Common myeloid progenitor, CD34-positive (primary cell): Measurements from ENCODE around the gene C9orf50.

Experiments used
- CTCF ChIA-PET: fragments of 350-600 bp; sonication (Branson Sonifier 250); formaldehyde crosslinking; loops from one replicate; lab custom pipeline; 2021; ENCODE audit warnings: antibody characterized with exemption; lab: Charles Lee
- POLR2A ChIA-PET: fragments of 350-600 bp; sonication (Branson Sonifier 250); formaldehyde crosslinking; loops from one replicate; lab custom pipeline; 2021; ENCODE audit warnings: antibody characterized with exemption; lab: Charles Lee
- DNase-seq, 3 donors: peaks; one replicate each; pipeline versions ENCODE4 v3.0.0 to v3.0.0-alpha.2; 2013
- H3K27ac ChIP-seq, 2 experiments: 1 replicate in 1 of 2; 2 replicates in 1 of 2; pipeline ENCODE4 v1.7.0; 2013; ENCODE audit warnings: inconsistent platforms in 2 of 2, low read length in 2 of 2, mild to moderate bottlenecking in 2 of 2, low read depth in 1 of 2, moderate library complexity in 1 of 2; ENCODE audit not compliant: severe bottlenecking in 2 of 2, insufficient read depth in 1 of 2, poor library complexity in 1 of 2
- H3K27me3 ChIP-seq, 5 experiments: replicated peaks in 2 of 5; 1 replicate in 3 of 5; 2 replicates in 2 of 5; pipeline versions ENCODE4 v1.6.1 to v1.7.0; 2013; ENCODE audit warnings: low read length in 4 of 5, mild to moderate bottlenecking in 2 of 5, moderate library complexity in 2 of 5, inconsistent platforms in 1 of 5; ENCODE audit not compliant: insufficient read depth in 5 of 5, control insufficient read depth in 4 of 5
- H3K36me3 ChIP-seq, 4 experiments: 1 replicate in 2 of 4; 2 replicates in 2 of 4; pipeline versions ENCODE4 v1.6.1 to v1.7.0; 2013; ENCODE audit warnings: low read length in 3 of 4, control low read depth in 1 of 4, mild to moderate bottlenecking in 1 of 4; ENCODE audit not compliant: control insufficient read depth in 4 of 4, insufficient read depth in 4 of 4
- H3K4me1 ChIP-seq, 4 experiments: 1 replicate in 3 of 4; 2 replicates in 1 of 4; pipeline versions ENCODE4 v1.6.1 to v1.7.1; 2013; ENCODE audit warnings: low read length in 3 of 4, mild to moderate bottlenecking in 3 of 4, control low read depth in 1 of 4, inconsistent platforms in 1 of 4, moderate library complexity in 1 of 4; ENCODE audit not compliant: control insufficient read depth in 4 of 4, insufficient read depth in 4 of 4; ENCODE audit errors: control extremely low read depth in 1 of 4
- H3K4me3 ChIP-seq, 7 experiments: 1 replicate in 4 of 7; 2 replicates in 3 of 7; pipeline versions ENCODE4 v1.5.1 to v1.7.0; 2013; ENCODE audit warnings: mild to moderate bottlenecking in 7 of 7, low read length in 6 of 7, moderate library complexity in 6 of 7, inconsistent platforms in 2 of 7, low read depth in 2 of 7, control low read depth in 1 of 7; ENCODE audit not compliant: insufficient read depth in 4 of 7, control insufficient read depth in 1 of 7; ENCODE audit errors: extremely low read depth in 1 of 7
- H3K9me3 ChIP-seq, 5 experiments: 1 replicate in 4 of 5; 2 replicates in 1 of 5; pipeline versions ENCODE4 v1.6.1 to v1.7.1; 2013; ENCODE audit warnings: low read length in 4 of 5, mild to moderate bottlenecking in 2 of 5, inconsistent platforms in 1 of 5, low read depth in 1 of 5, moderate library complexity in 1 of 5; ENCODE audit not compliant: control insufficient read depth in 4 of 5, insufficient read depth in 2 of 5; ENCODE audit errors: control extremely low read depth in 1 of 5
- WGBS: methylation state at CpG from one replicate; pipeline ENCODE4 v1.1.5; 2013; ENCODE audit not compliant: insufficient coverage; 5-methylcytosine and 5-hydroxymethylcytosine counted together

C9orf50 gene

DNA sequence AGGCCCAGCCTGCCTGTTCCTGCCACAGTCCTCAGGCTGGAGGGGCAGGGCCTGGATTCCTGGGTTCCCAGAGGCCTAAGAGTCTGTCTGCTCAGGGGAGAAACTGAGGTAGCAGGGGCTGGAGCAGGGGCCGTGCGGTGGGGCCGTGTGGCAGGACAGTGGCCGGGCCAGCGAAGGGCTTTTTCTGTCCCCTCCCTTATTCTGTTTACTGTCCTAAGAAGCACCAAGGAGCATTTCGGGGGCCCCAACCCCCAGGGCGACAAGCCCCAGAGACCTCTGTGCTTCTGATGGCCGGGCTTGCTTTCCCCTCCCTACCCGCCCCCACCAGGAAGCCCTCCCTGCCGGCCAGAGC, 27.8 kb upstream of the C9orf50 start:
- H3K4me1 ChIP-seq, result no peaks in the 10 kb centered on the region
- WGBS, result 100% methylated on average over 5 of the region's 10 CpGs
- POLR2A ChIA-PET, result no interaction called here
- H3K4me3 ChIP-seq, result no peak overlapping the region
- DNase-seq, result no peak
- peaks cover 0 to 3% (median 0%) of the 10 kb centered on the region in 5 experiments for H3K27me3 ChIP-seq
- H3K9me3 ChIP-seq, result no peaks in the 10 kb centered on the region
- CTCF ChIA-PET, result no interaction called here
- H3K36me3 ChIP-seq, result no peaks in the 10 kb centered on the region
- H3K27ac ChIP-seq, result no peak overlapping the region

- Histone ChIP-seq H3K27me3 (peaks cover 0 to 3% (median 0%) of the 10 kb centered on the region in 5 experiments), H3K9me3 (no peaks in the 10 kb centered on the region), H3K4me1 (no peaks in the 10 kb centered on the region), H3K4me3 (no peak overlapping the region), H3K36me3 (no peaks in the 10 kb centered on the region), H3K27ac (no peak overlapping the region)
- CTCF ChIA-PET, result no interaction called here
- 95% methylated on average over 12 of the region's 16 CpGs for WGBS
- DNase-seq, result no peak
- POLR2A ChIA-PET, result no interaction called here
Observed at GRCh38 chr9:129648092-129648763, 27.3 kb upstream of the C9orf50 start.

- WGBS, result 96% methylated on average over 6 of the region's 10 CpGs
Observed at GRCh38 chr9:129647635-129648034, 26.7 kb upstream of the C9orf50 start.

GRCh38 chr9:129646654-129647053, 25.8 kb upstream of the C9orf50 start:
- ChIA-PET CTCF (interaction anchor here (1.1 kb wide), 1 partner anchor 137 kb away, joined by 4 read pairs; no protein-coding TSS in a partner anchor), POLR2A (no interaction called here)
- Histone ChIP-seq H3K9me3 (no peaks in the 10 kb centered on the region), H3K36me3 (no peaks in the 10 kb centered on the region), H3K27me3 (peaks cover 0 to 3% (median 0%) of the 10 kb centered on the region in 5 experiments), H3K27ac (no peak overlapping the region), H3K4me1 (peaks cover 0 to 6% (median 4%) of the 10 kb centered on the region in 4 experiments), H3K4me3 (no peak overlapping the region)
- DNase-seq, result no peak
- 100% methylated on average over 1 of the region's 7 CpGs for WGBS

More at GRCh38 chr9:129647635-129648034, 26.7 kb upstream of the C9orf50 start:
- CTCF ChIA-PET, result no interaction called here
- no peak for DNase-seq
- Histone ChIP-seq H3K9me3 (no peaks in the 10 kb centered on the region), H3K27me3 (peaks cover 0 to 3% (median 0%) of the 10 kb centered on the region in 5 experiments), H3K36me3 (no peaks in the 10 kb centered on the region), H3K4me1 (peaks cover 0 to 2% (median 0%) of the 10 kb centered on the region in 4 experiments), H3K27ac (no peak overlapping the region), H3K4me3 (no peak overlapping the region)
- POLR2A ChIA-PET, result no interaction called here

GRCh38 chr9:129646252-129646651, 25.4 kb upstream of the C9orf50 start:
- ChIA-PET POLR2A (no interaction called here), CTCF (interaction anchor here (1.1 kb wide), 1 partner anchor 137 kb away, joined by 4 read pairs; no protein-coding TSS in a partner anchor)
- H3K27me3 ChIP-seq, result peaks cover 0 to 3% (median 0%) of the 10 kb centered on the region in 5 experiments
- H3K36me3 ChIP-seq, result no peaks in the 10 kb centered on the region
- WGBS, result 97% methylated on average over 12 of the region's 12 CpGs
- no peak overlapping the region for H3K4me3 ChIP-seq
- no peak for DNase-seq
- H3K27ac ChIP-seq, result no peak overlapping the region
- no peaks in the 10 kb centered on the region for H3K9me3 ChIP-seq
- H3K4me1 ChIP-seq, result peaks cover under 1 to 10% (median 7%) of the 10 kb centered on the region in 4 experiments

- H3K27me3 ChIP-seq, result peaks cover 0 to 3% (median 0%) of the 10 kb centered on the region in 5 experiments
- no peak overlapping the region for H3K4me3 ChIP-seq
- H3K4me1 ChIP-seq, result peaks cover 4 to 22% (median 20%) of the 10 kb centered on the region in 4 experiments
- H3K9me3 ChIP-seq, result no peaks in the 10 kb centered on the region
- no peaks in the 10 kb centered on the region for H3K36me3 ChIP-seq
- H3K27ac ChIP-seq, result no peak overlapping the region
- CTCF ChIA-PET, result interaction anchor here (1.9 to 2.5 kb wide), 2 partner anchors 8 to 82 kb away, joined by 7 to 16 read pairs; no protein-coding TSS in a partner anchor
- DNase-seq, result no peak
- POLR2A ChIA-PET, result interaction anchor here (0.9 kb wide), 1 partner anchor 145 kb away, joined by 3 read pairs; no protein-coding TSS in a partner anchor
- 93% methylated on average over 17 of the region's 17 CpGs for WGBS
Observed at GRCh38 chr9:129644902-129645301, 24.0 kb upstream of the C9orf50 start.

DNA sequence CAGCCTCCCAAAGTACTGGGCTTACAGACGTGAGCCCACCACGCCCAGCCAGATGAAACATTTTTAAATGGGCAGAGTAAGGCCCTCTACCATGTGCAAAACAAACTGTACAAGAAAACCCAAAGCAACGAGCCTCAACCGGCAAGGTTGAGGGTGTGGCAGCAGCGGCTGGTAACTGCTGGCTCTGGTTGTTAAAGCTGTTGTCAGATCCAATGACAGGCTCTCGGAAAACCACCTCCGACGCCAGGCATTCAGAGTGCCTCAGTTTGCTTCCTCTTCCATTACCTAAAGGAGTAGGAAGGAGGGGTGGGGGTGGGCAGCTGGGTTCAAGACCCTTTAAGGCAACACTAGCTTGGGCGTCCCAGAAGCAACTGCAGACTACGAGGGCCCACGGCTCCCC, 23.5 kb upstream of the C9orf50 start:
- H3K27me3 ChIP-seq, result no peaks in the 10 kb centered on the region
- ChIA-PET POLR2A (interaction anchor here (0.7 to 0.9 kb wide), 2 partner anchors 33 to 146 kb away, joined by 3 read pairs; no protein-coding TSS in a partner anchor), CTCF (interaction anchor here (0.6 to 2.7 kb wide), 5 partner anchors 8 to 82 kb away, joined by 3 to 16 read pairs (median 7); no protein-coding TSS in a partner anchor)
- WGBS, result 91% methylated on average over 9 of the region's 11 CpGs
- H3K9me3 ChIP-seq, result no peaks in the 10 kb centered on the region
- no peak overlapping the region for H3K4me3 ChIP-seq
- peaks cover 4 to 24% (median 21%) of the 10 kb centered on the region in 4 experiments for H3K4me1 ChIP-seq
- no peak for DNase-seq
- no peak overlapping the region for H3K27ac ChIP-seq
- H3K36me3 ChIP-seq, result peaks cover 0 to 4% (median 1%) of the 10 kb centered on the region in 4 experiments
